Ishikawa (cell line): ENCODE results near the gene AP2M1.

Source experiments
- CEBPB ChIP-seq: IDR thresholded peaks from 2 replicates; pipeline ENCODE4 v1.6.1; 2012
- EP300 ChIP-seq: IDR thresholded peaks from 2 replicates; pipeline ENCODE4 v1.6.1; 2012; ENCODE audit warnings: borderline replicate concordance
- FOXM1 ChIP-seq: IDR thresholded peaks from 2 replicates; pipeline ENCODE4 v1.6.1; 2012; ENCODE audit warnings: low read depth, borderline replicate concordance
- MAX ChIP-seq: IDR thresholded peaks from 2 replicates; pipeline ENCODE4 v1.6.1; 2012
- RAD21 ChIP-seq: IDR thresholded peaks from 2 replicates; pipeline ENCODE4 v1.6.1; 2012; ENCODE audit warnings: low read depth
- REST ChIP-seq: IDR thresholded peaks from 2 replicates; pipeline ENCODE4 v1.6.1; 2012; ENCODE audit warnings: low read depth, mild to moderate bottlenecking
- TAF1 ChIP-seq: IDR thresholded peaks from 2 replicates; pipeline ENCODE4 v1.6.1; 2012; ENCODE audit warnings: low read depth, mild to moderate bottlenecking
- USF1 ChIP-seq: IDR thresholded peaks from 2 replicates; pipeline ENCODE4 v1.6.1; 2012

GRCh38 chr3:184168363-184169120 is 6.1 kb upstream of the AP2M1 start:
- TF ChIP-seq CEBPB = no peak
- no peak for TF ChIP-seq MAX
- no peak for TF ChIP-seq EP300
- TF ChIP-seq TAF1 = no peak
- no peak for TF ChIP-seq REST
- TF ChIP-seq FOXM1 = no peak
- TF ChIP-seq RAD21 = no peak
- TF ChIP-seq USF1 = no peak
